ENCODE measurements around the gene POLL.

POLL gene

GRCh38 chr10:101570428-101571270 is 17.4 kb downstream of the POLL start:
- Histone ChIP-seq H2AFZ (ENCODE audit: insufficient read depth, low read length, poor library complexity) (peak overlapping the region; percentile 73), H3K79me1 (ENCODE audit: low read length) (no peaks in the 10 kb centered on the region), H3K4me3 (ENCODE audit: low read depth, low read length) (no peak overlapping the region), H3K14ac (ENCODE audit: low read length) (no peak overlapping the region), H3K9ac (ENCODE audit: low read length) (no peak overlapping the region), H3K27ac (ENCODE audit: low read depth, low read length) (no peak overlapping the region), H3K23ac (ENCODE audit: low read length) (no peak overlapping the region), H3K4me1 (ENCODE audit: control insufficient read depth in 1 of 2, insufficient read depth in 2 of 2, low read length in 2 of 2) (peaks cover 0 to 10% of the 10 kb centered on the region in 2 experiments), H3K4me2 (ENCODE audit: low read length) (peak overlapping the region; percentile 90), H3K36me3 (ENCODE audit: control insufficient read depth in 1 of 2, insufficient read depth in 2 of 2, low read length in 2 of 2) (no peaks in the 10 kb centered on the region), H3K27me3 (ENCODE audit: insufficient read depth, low read length) (peaks cover 13% of the 10 kb centered on the region), H4K91ac (ENCODE audit: low read depth, low read length) (no peak overlapping the region), H2BK120ac (ENCODE audit: insufficient read depth, low read length, poor library complexity) (no peak overlapping the region), H3K4ac (ENCODE audit: low read depth, low read length) (no peak overlapping the region), H3K9me3 (ENCODE audit: insufficient read depth, low read depth, low read length) (peaks cover 4% of the 10 kb centered on the region), H3K79me2 (ENCODE audit: control insufficient read depth, insufficient read depth, low read length, poor library complexity) (peaks cover 2% of the 10 kb centered on the region), H3K18ac (ENCODE audit: low read length) (no peak overlapping the region), H4K12ac (ENCODE audit: low read depth, low read length) (no peak overlapping the region), H2AK5ac (ENCODE audit: low read length) (no peak overlapping the region), H2BK12ac (ENCODE audit: low read length) (no peak overlapping the region), H2BK5ac (ENCODE audit: low read depth, low read length, poor library complexity) (no peak overlapping the region), H4K8ac (ENCODE audit: low read depth, low read length) (peak overlapping the region; percentile 11)
- peak in 1 of 2 donors; percentile 7 for DNase-seq
- no CpG with 5 or more reads among the region's 37 CpGs for WGBS (ENCODE audit: extremely low coverage, insufficient coverage, insufficient read length)

GRCh38 chr10:101569622-101570427 is 18.2 kb downstream of the POLL start:
- peak overlapping the region; percentile 37 for H4K91ac ChIP-seq (ENCODE audit: low read depth, low read length)
- H2BK12ac ChIP-seq (ENCODE audit: low read length) = no peak overlapping the region
- H4K8ac ChIP-seq (ENCODE audit: low read depth, low read length) = peak overlapping the region; percentile 84
- no peaks in the 10 kb centered on the region for H3K36me3 ChIP-seq (ENCODE audit: control insufficient read depth in 1 of 2, insufficient read depth in 2 of 2, low read length in 2 of 2)
- H3K4me2 ChIP-seq (ENCODE audit: low read length) = peak overlapping the region; percentile 90
- H2BK120ac ChIP-seq (ENCODE audit: insufficient read depth, low read length, poor library complexity) = peak overlapping the region; percentile 16
- peak overlapping the region; percentile 45 for H2AK5ac ChIP-seq (ENCODE audit: low read length)
- H2AFZ ChIP-seq (ENCODE audit: insufficient read depth, low read length, poor library complexity) = peak overlapping the region; percentile 97
- H4K12ac ChIP-seq (ENCODE audit: low read depth, low read length) = peak overlapping the region; percentile 72
- no peaks in the 10 kb centered on the region for H3K79me1 ChIP-seq (ENCODE audit: low read length)
- peak; percentile 38 to 81 for DNase-seq
- H3K27ac ChIP-seq (ENCODE audit: low read depth, low read length) = no peak overlapping the region
- H3K4ac ChIP-seq (ENCODE audit: low read depth, low read length) = no peak overlapping the region
- peaks cover 2% of the 10 kb centered on the region for H3K79me2 ChIP-seq (ENCODE audit: control insufficient read depth, insufficient read depth, low read length, poor library complexity)
- peaks cover 0 to 10% of the 10 kb centered on the region in 2 experiments for H3K4me1 ChIP-seq (ENCODE audit: control insufficient read depth in 1 of 2, insufficient read depth in 2 of 2, low read length in 2 of 2)
- no peak overlapping the region for H3K23ac ChIP-seq (ENCODE audit: low read length)
- WGBS (ENCODE audit: extremely low coverage, insufficient coverage, insufficient read length) = no CpG with 5 or more reads among the region's 56 CpGs
- no peak overlapping the region for H2BK5ac ChIP-seq (ENCODE audit: low read depth, low read length, poor library complexity)
- peak overlapping the region; percentile 63 for H3K4me3 ChIP-seq (ENCODE audit: low read depth, low read length)
- H3K14ac ChIP-seq (ENCODE audit: low read length) = peak overlapping the region; percentile 51
- H3K9me3 ChIP-seq (ENCODE audit: insufficient read depth, low read depth, low read length) = peaks cover 4% of the 10 kb centered on the region
- H3K9ac ChIP-seq (ENCODE audit: low read length) = no peak overlapping the region
- peak overlapping the region; percentile 30 for H3K18ac ChIP-seq (ENCODE audit: low read length)
- peaks cover 13% of the 10 kb centered on the region for H3K27me3 ChIP-seq (ENCODE audit: insufficient read depth, low read length)

- H3K79me1 ChIP-seq (ENCODE audit: low read length) = no peaks in the 10 kb centered on the region
- no peak overlapping the region for H2AK5ac ChIP-seq (ENCODE audit: low read length)
- peaks cover 0 to 10% of the 10 kb centered on the region in 2 experiments for H3K4me1 ChIP-seq (ENCODE audit: control insufficient read depth in 1 of 2, insufficient read depth in 2 of 2, low read length in 2 of 2)
- no peak for DNase-seq
- H3K27ac ChIP-seq (ENCODE audit: low read depth, low read length) = no peak overlapping the region
- no peak overlapping the region for H4K91ac ChIP-seq (ENCODE audit: low read depth, low read length)
- peaks cover 13% of the 10 kb centered on the region for H3K27me3 ChIP-seq (ENCODE audit: insufficient read depth, low read length)
- H4K12ac ChIP-seq (ENCODE audit: low read depth, low read length) = no peak overlapping the region
- WGBS (ENCODE audit: extremely low coverage, insufficient coverage, insufficient read length) = no CpG with 5 or more reads among the region's 11 CpGs
- no peak overlapping the region for H2BK12ac ChIP-seq (ENCODE audit: low read length)
- H3K18ac ChIP-seq (ENCODE audit: low read length) = no peak overlapping the region
- no peak overlapping the region for H3K23ac ChIP-seq (ENCODE audit: low read length)
- no peak overlapping the region for H3K4me3 ChIP-seq (ENCODE audit: low read depth, low read length)
- H2AFZ ChIP-seq (ENCODE audit: insufficient read depth, low read length, poor library complexity) = no peak overlapping the region
- no peak overlapping the region for H3K4ac ChIP-seq (ENCODE audit: low read depth, low read length)
- no peak overlapping the region for H3K14ac ChIP-seq (ENCODE audit: low read length)
- no peak overlapping the region for H4K8ac ChIP-seq (ENCODE audit: low read depth, low read length)
- H3K9ac ChIP-seq (ENCODE audit: low read length) = no peak overlapping the region
- no peaks in the 10 kb centered on the region for H3K36me3 ChIP-seq (ENCODE audit: control insufficient read depth in 1 of 2, insufficient read depth in 2 of 2, low read length in 2 of 2)
- H2BK5ac ChIP-seq (ENCODE audit: low read depth, low read length, poor library complexity) = no peak overlapping the region
- H3K79me2 ChIP-seq (ENCODE audit: control insufficient read depth, insufficient read depth, low read length, poor library complexity) = peaks cover 2% of the 10 kb centered on the region
- H3K4me2 ChIP-seq (ENCODE audit: low read length) = peak overlapping the region; percentile 90
- no peak overlapping the region for H2BK120ac ChIP-seq (ENCODE audit: insufficient read depth, low read length, poor library complexity)
- H3K9me3 ChIP-seq (ENCODE audit: insufficient read depth, low read depth, low read length) = peaks cover 4% of the 10 kb centered on the region
Measured at GRCh38 chr10:101569323-101569621, 18.8 kb downstream of the POLL start.

GRCh38 chr10:101568054-101568745 is 19.9 kb downstream of the POLL start:
- H3K23ac ChIP-seq (ENCODE audit: low read length) = no peak overlapping the region
- H4K8ac ChIP-seq (ENCODE audit: low read depth, low read length) = no peak overlapping the region
- no peak overlapping the region for H2AFZ ChIP-seq (ENCODE audit: insufficient read depth, low read length, poor library complexity)
- no peak overlapping the region for H2BK5ac ChIP-seq (ENCODE audit: low read depth, low read length, poor library complexity)
- H3K36me3 ChIP-seq (ENCODE audit: control insufficient read depth in 1 of 2, insufficient read depth in 2 of 2, low read length in 2 of 2) = no peaks in the 10 kb centered on the region
- no peaks in the 10 kb centered on the region for H3K79me1 ChIP-seq (ENCODE audit: low read length)
- H3K14ac ChIP-seq (ENCODE audit: low read length) = no peak overlapping the region
- no peak overlapping the region for H3K9ac ChIP-seq (ENCODE audit: low read length)
- no peak overlapping the region for H2BK120ac ChIP-seq (ENCODE audit: insufficient read depth, low read length, poor library complexity)
- no CpG with 5 or more reads among the region's 17 CpGs for WGBS (ENCODE audit: extremely low coverage, insufficient coverage, insufficient read length)
- no peak overlapping the region for H2BK12ac ChIP-seq (ENCODE audit: low read length)
- no peak overlapping the region for H3K4me3 ChIP-seq (ENCODE audit: low read depth, low read length)
- H3K18ac ChIP-seq (ENCODE audit: low read length) = no peak overlapping the region
- no peak overlapping the region for H3K4me2 ChIP-seq (ENCODE audit: low read length)
- no peak for DNase-seq
- H3K4ac ChIP-seq (ENCODE audit: low read depth, low read length) = no peak overlapping the region
- H3K27ac ChIP-seq (ENCODE audit: low read depth, low read length) = no peak overlapping the region
- H3K4me1 ChIP-seq (ENCODE audit: control insufficient read depth in 1 of 2, insufficient read depth in 2 of 2, low read length in 2 of 2) = peaks cover 0 to 10% of the 10 kb centered on the region in 2 experiments
- H4K91ac ChIP-seq (ENCODE audit: low read depth, low read length) = no peak overlapping the region
- H3K79me2 ChIP-seq (ENCODE audit: control insufficient read depth, insufficient read depth, low read length, poor library complexity) = peaks cover 2% of the 10 kb centered on the region
- H3K9me3 ChIP-seq (ENCODE audit: insufficient read depth, low read depth, low read length) = peaks cover 4% of the 10 kb centered on the region
- H3K27me3 ChIP-seq (ENCODE audit: insufficient read depth, low read length) = peaks cover 13% of the 10 kb centered on the region
- no peak overlapping the region for H4K12ac ChIP-seq (ENCODE audit: low read depth, low read length)
- no peak overlapping the region for H2AK5ac ChIP-seq (ENCODE audit: low read length)
